ENCODE data around the gene ZNF407. TPM values are rescaled to one million over a fixed set of nuclear protein-coding genes. Genes with fewer than 3 reads are reported as not detected.

ZNF407 gene
- total RNA-seq, 2 experiments from 2014 or later, result 23.2 to 24.7 TPM

- no peak for TF ChIP-seq CTCF (IDR thresholded peaks at IDR 0.05)
- H3K4me3 Mint-ChIP-seq, result no peak overlapping the region
- no peaks in the 10 kb centered on the region for H3K36me3 Mint-ChIP-seq (ENCODE audit: low read depth)
- ChIA-PET CTCF (interaction anchor here (0.6 kb wide), 1 partner anchor 33 kb away, joined by 3 read pairs; no protein-coding TSS in a partner anchor), POLR2A (interaction anchor here (1.3 kb wide), 1 partner anchor 12 kb away, joined by 8 read pairs; the partner anchor contains the start of gene ZNF407)
- intact Hi-C loops (cut with DNase I, micrococcal nuclease), result no loop called here
- H3K9me3 Mint-ChIP-seq, result no peaks in the 10 kb centered on the region
- no peak overlapping the region for H3K27ac ChIP-seq (ENCODE audit: low read depth in 1 of 2, low read length in 2 of 2)
- no peak overlapping the region for H3K27ac Mint-ChIP-seq
- no peaks in the 10 kb centered on the region for H3K36me3 ChIP-seq (ENCODE audit: insufficient read depth, low read length)
- no peaks in the 10 kb centered on the region for H3K9me3 ChIP-seq (ENCODE audit: control insufficient read depth in 1 of 2, insufficient read depth in 1 of 2, low read length in 2 of 2)
- peaks cover 4% of the 10 kb centered on the region for H3K4me1 ChIP-seq (ENCODE audit: insufficient read depth, low read length)
- no peak overlapping the region for H3K4me3 ChIP-seq (ENCODE audit: low read length)
- ATAC-seq (ENCODE audit: poor library complexity), result no peak
- peaks cover 52% of the 10 kb centered on the region for H3K4me1 Mint-ChIP-seq (ENCODE audit: low read depth)
- no peaks in the 10 kb centered on the region for H3K27me3 ChIP-seq (ENCODE audit: control insufficient read depth in 1 of 2, insufficient read depth in 2 of 2, low read length in 2 of 2)
- H3K27me3 Mint-ChIP-seq, result no peaks in the 10 kb centered on the region
- no peak for DNase-seq
These were observed 11.9 kb downstream of the ZNF407 start for GRCh38 chr18:74609535-74609934.

- no peak overlapping the region for H3K27ac Mint-ChIP-seq
- CTCF ChIA-PET, result no interaction called here
These were observed 12.5 kb downstream of the ZNF407 start for GRCh38 chr18:74610051-74610615.

GRCh38 chr18:74610860-74611259 lies 13.2 kb downstream of the ZNF407 start:
- Histone ChIP-seq H3K27ac (ENCODE audit: low read depth in 1 of 2, low read length in 2 of 2) (no peak overlapping the region), H3K27me3 (ENCODE audit: control insufficient read depth in 1 of 2, insufficient read depth in 2 of 2, low read length in 2 of 2) (no peaks in the 10 kb centered on the region), H3K36me3 (ENCODE audit: insufficient read depth, low read length) (no peaks in the 10 kb centered on the region), H3K4me3 (ENCODE audit: low read length) (no peak overlapping the region), H3K4me1 (ENCODE audit: insufficient read depth, low read length) (peaks cover 4% of the 10 kb centered on the region), H3K9me3 (ENCODE audit: control insufficient read depth in 1 of 2, insufficient read depth in 1 of 2, low read length in 2 of 2) (peaks cover 0 to 4% of the 10 kb centered on the region in 2 experiments)
- Mint-ChIP-seq H3K4me3 (no peak overlapping the region), H3K9me3 (no peaks in the 10 kb centered on the region), H3K4me1 (ENCODE audit: low read depth) (peaks cover 49% of the 10 kb centered on the region), H3K36me3 (ENCODE audit: low read depth) (no peaks in the 10 kb centered on the region), H3K27me3 (no peaks in the 10 kb centered on the region), H3K27ac (no peak overlapping the region)
- intact Hi-C loops (cut with DNase I, micrococcal nuclease), result no loop called here
- ChIA-PET POLR2A (no interaction called here), CTCF (no interaction called here)
- no peak for TF ChIP-seq CTCF (IDR thresholded peaks at IDR 0.05)
- DNase-seq (no peak), ATAC-seq (ENCODE audit: poor library complexity) (no peak)

More at GRCh38 chr18:74610051-74610615, 12.5 kb downstream of the ZNF407 start:
- DNase-seq (no peak), ATAC-seq (ENCODE audit: poor library complexity) (no peak)
- Histone ChIP-seq H3K4me3 (ENCODE audit: low read length) (no peak overlapping the region), H3K36me3 (ENCODE audit: insufficient read depth, low read length) (no peaks in the 10 kb centered on the region), H3K4me1 (ENCODE audit: insufficient read depth, low read length) (peaks cover 4% of the 10 kb centered on the region), H3K27me3 (ENCODE audit: control insufficient read depth in 1 of 2, insufficient read depth in 2 of 2, low read length in 2 of 2) (no peaks in the 10 kb centered on the region), H3K27ac (ENCODE audit: low read depth in 1 of 2, low read length in 2 of 2) (no peak overlapping the region), H3K9me3 (ENCODE audit: control insufficient read depth in 1 of 2, insufficient read depth in 1 of 2, low read length in 2 of 2) (peaks cover 0 to 2% of the 10 kb centered on the region in 2 experiments)
- intact Hi-C loops (cut with DNase I, micrococcal nuclease), result no loop called here
- TF ChIP-seq CTCF (IDR thresholded peaks at IDR 0.05), result no peak
- Mint-ChIP-seq H3K4me1 (ENCODE audit: low read depth) (peaks cover 49% of the 10 kb centered on the region), H3K36me3 (ENCODE audit: low read depth) (no peaks in the 10 kb centered on the region), H3K9me3 (no peaks in the 10 kb centered on the region), H3K27me3 (no peaks in the 10 kb centered on the region), H3K4me3 (no peak overlapping the region)
- POLR2A ChIA-PET, result interaction anchor here (1.3 kb wide), 1 partner anchor 13 kb away, joined by 8 read pairs; the partner anchor contains the start of gene ZNF407
